Stimulated activated CD4-positive, alpha-beta T cell treated with anti-CD3 and anti-CD28 coated beads, Interleukin-1b, Interleukin-23, amount 100 ng/mL, for 4 hours (primary cell): ENCODE data around the gene MSX2.

Experiments
- DNase-seq, 2 donors: peaks; one replicate each; pipeline ENCODE4 v3.0.0-alpha.2; 2020; ENCODE audit warnings: low read depth in 2 of 2

The MSX2 gene

DNA sequence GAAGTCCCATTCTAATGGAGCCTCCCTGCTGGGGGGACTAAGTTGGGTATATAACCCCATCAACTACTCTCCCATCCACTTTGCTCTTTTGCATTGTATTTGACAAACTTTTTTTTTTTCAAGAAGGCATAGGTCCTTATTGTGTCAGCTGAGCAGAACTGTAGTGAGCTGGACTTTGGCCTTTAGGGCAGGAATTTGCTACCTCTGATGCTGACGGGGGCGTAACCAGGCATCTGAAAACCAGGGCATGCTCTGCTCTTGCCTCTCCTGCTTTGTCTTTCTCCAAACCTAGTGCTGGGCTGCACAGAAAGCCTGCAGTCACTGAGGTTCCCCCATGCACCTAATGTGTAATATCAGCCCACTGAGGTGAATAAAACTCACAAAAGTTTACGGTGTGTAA lies 49.0 kb downstream of the MSX2 start:
- DNase-seq: no peak

DNA sequence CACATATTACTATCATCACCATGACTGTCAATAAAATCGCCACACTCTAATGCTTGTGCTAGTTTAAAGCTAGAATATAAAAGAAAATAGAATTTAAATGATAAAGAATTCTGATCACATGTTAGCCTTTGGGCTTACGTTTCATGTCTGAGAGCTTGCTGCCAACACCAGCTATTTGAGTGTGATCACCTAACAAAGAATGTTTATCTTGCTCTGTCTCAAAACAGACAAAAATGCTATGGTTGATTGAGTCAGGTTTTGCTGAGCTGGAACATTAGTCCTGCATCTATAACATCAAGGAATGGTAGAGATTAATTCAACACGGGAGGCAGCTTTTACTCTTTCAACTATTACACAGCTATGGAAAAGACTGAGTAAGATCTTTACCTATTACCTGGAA lies 50.7 kb downstream of the MSX2 start:
- DNase-seq: no peak

- no peak for DNase-seq
These were observed 52.7 kb downstream of the MSX2 start for GRCh38 chr5:174777111-174777510.

- no peak for DNase-seq
These were observed 53.2 kb downstream of the MSX2 start for GRCh38 chr5:174777583-174777982.
